Left lobe of liver (tissue), 2 donors: ENCODE measurements around the gene TNRC18. TPM values are rescaled to one million over a fixed set of nuclear protein-coding genes. Genes with fewer than 3 reads are reported as not detected.

ENCODE experiments used
- ATAC-seq: fragments of 200-7000 bp; cut with Tn5 transposase; one replicate; pipeline ENCODE4 v1.9.1; 2020; ENCODE audit warnings: mild to moderate bottlenecking, moderate library complexity
- DNase-seq: peaks from one replicate; pipeline ENCODE4 v3.0.0-alpha.2; 2020; ENCODE audit warnings: low spot score
- total RNA-seq: library from RNA; stranded (reverse); gene quantifications from one replicate; pipeline ENCODE4 v1.2.1, GENCODE V29; 2021
- donor health status: DM: no; HTN: no; CAD: no; lungs with moderate emphysema.
- donor health status: DM: no; HTN: yes; CAD: no.

TNRC18 gene
- total RNA-seq, 1 donor from 2014 or later: 35.4 TPM

- no peak for DNase-seq
- ATAC-seq: no peak
These were observed 29.4 kb upstream of the TNRC18 start for GRCh38 chr7:5452937-5453540.

GRCh38 chr7:5452470-5452899 is 28.9 kb upstream of the TNRC18 start:
- no peak for DNase-seq

GRCh38 chr7:5451391-5451790 is 27.8 kb upstream of the TNRC18 start:
- DNase-seq: no peak
- ATAC-seq: peak; percentile 7

More at GRCh38 chr7:5452470-5452899, 28.9 kb upstream of the TNRC18 start:
- no peak for ATAC-seq

DNA sequence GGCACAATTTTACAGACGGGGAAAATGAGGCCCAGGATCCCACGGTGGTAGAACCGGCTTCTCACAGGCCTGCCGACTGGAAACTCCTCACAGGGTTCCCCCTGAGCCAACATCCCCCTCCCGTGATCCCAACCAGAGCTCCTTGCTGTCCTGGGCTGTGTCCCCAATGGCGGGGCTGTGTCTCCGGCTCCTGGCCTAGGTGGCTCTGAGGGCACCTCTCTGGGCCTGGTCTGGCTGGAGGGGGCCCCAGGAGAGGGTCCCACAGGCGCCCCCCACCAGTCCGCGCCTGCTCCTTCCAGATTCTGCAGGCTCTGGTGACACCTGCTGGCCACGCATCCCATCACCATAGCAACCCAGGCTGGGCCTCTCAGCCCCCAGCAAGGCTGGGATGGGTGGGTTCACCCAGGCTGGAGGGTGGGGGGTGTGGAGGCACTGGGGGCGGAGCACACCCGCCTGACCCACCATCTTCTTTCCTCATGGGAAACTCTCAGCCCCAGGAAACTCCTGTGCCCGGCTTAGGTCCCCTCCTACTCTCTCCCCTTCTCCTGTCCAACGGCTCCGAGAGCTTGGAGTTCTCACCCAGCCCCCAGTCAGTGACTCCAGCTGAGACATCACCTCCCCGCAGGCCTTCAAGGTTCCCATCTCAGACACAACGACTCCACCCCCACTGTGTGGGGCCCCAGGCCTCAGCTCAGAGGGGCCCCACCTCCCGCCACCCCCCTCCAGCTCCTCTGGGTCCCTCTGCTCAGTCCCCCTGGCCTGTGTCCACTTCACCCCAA is 27.1 kb upstream of the TNRC18 start:
- ATAC-seq (peak; percentile 82), DNase-seq (peak; percentile 61)

DNA sequence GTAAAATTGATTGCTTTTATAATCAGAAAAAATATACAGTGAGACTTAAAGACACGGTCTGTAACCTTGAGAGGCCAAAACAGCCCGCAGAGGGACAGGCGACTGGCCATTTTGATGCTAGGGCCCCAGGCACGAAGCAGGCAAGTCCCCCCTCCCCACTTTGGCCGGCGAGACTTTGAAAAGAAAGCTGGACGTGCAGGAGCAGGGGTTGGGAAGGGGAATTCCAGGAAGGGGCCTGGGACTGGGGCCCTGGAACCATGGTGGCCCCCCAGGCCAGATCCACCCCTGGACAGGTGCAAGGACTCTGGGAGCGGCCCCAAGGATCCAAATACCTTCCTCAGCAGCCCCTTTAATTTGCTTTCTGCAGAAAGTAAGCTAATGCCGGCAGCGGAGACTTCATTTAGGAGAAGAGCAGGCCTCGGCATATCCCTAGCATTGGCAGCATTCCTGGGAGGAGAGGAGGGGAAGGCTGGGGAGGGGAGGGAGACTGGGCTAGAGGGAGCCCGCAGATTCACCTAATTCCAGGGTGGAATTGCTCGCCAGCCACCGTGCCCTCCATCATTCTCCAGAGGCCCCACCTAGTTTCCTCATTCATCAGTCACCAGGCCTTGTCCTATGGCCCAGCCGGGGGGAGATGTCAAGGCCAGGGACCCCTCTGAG is 24.9 kb upstream of the TNRC18 start:
- DNase-seq (no peak), ATAC-seq (no peak)

GRCh38 chr7:5445981-5446594 is 22.5 kb upstream of the TNRC18 start:
- ATAC-seq: peak; percentile 60

GRCh38 chr7:5443678-5444077 is 20.0 kb upstream of the TNRC18 start:
- no peak for ATAC-seq
- no peak for DNase-seq

More at GRCh38 chr7:5445981-5446594, 22.5 kb upstream of the TNRC18 start:
- DNase-seq: no peak

GRCh38 chr7:5442757-5443305 is 19.2 kb upstream of the TNRC18 start:
- no peak for DNase-seq
- no peak for ATAC-seq

DNA sequence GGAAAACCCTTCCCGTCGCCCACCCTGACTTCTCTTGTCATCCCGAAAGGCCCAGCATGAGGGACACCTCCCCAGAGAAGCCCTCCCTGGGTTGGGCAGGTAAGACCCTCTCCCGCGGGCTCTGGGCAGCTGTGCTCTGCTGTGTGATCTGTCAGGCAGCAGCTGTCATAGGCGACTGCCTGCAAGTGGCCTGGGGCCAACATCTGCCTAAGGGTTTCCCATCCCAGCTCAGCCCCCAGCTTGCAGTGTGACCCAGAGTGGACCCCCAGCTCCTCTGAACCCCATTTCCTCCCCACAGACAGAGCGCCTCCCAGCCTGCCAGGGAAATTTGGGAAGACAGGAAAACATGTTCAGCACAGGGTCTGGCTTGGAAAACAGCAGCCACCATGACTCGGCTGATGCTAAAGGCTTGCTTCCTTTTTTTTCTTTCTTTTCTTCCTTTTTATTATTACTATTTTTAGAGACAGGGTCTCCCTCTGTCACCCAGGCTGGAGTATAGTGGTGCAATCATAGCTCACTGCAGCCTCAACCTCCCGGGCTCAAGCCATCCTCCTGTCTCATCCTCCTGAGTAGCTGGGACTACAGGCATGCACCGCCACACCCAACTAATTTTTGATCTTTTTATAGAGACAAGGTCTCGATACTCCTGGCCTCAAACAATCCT is 18.3 kb upstream of the TNRC18 start:
- peak; percentile 6 for ATAC-seq

GRCh38 chr7:5439572-5440496 is 16.2 kb upstream of the TNRC18 start:
- ATAC-seq (no peak), DNase-seq (no peak)

More for the DNA sequence above, 18.3 kb upstream of the TNRC18 start:
- no peak for DNase-seq

GRCh38 chr7:5439209-5439571 is 15.6 kb upstream of the TNRC18 start:
- ATAC-seq (no peak), DNase-seq (no peak)

- no peak for DNase-seq
- no peak for ATAC-seq
These were observed 14.4 kb upstream of the TNRC18 start for GRCh38 chr7:5437987-5438386.

- ATAC-seq (no peak), DNase-seq (no peak)
These were observed 13.8 kb upstream of the TNRC18 start for GRCh38 chr7:5437348-5437892.

DNA sequence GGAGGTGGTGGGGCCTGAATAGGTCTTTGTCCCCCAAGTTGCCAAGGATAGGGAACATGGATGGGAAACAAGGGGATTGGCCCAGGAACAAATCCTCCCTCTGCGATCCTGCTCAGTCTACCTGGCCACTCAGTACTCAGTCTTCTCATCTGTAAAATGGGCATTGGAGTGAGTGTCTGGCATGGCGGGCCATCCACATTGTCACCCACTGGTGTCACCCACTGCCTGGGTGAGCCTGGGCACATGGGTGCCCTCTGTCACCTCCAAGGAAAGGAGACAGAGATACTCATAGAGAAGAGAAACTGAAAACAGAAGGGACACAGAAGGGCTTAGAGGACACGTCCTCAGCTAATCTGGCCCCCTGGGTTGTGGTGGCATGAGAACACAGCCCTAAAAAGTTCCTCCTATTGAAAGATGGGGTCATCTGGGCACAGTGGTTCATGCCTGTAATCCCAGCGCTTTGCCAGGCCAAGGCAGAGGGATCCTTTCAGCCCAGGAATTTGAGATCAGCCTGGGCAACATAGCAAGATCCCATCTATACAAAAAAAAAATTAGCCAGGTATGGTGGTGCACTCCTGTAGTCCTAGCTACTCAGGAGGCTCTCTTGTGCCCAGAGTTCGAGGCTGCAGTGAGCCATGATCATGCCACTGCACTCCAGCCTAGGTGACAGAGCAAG is 12.5 kb upstream of the TNRC18 start:
- DNase-seq (no peak), ATAC-seq (no peak)

- ATAC-seq: no peak
These were observed 11.8 kb upstream of the TNRC18 start for GRCh38 chr7:5435291-5436002.

GRCh38 chr7:5433181-5433580 is 9.5 kb upstream of the TNRC18 start:
- ATAC-seq (peak; percentile 57), DNase-seq (peak; percentile 85)

More at GRCh38 chr7:5435291-5436002, 11.8 kb upstream of the TNRC18 start:
- no peak for DNase-seq

DNA sequence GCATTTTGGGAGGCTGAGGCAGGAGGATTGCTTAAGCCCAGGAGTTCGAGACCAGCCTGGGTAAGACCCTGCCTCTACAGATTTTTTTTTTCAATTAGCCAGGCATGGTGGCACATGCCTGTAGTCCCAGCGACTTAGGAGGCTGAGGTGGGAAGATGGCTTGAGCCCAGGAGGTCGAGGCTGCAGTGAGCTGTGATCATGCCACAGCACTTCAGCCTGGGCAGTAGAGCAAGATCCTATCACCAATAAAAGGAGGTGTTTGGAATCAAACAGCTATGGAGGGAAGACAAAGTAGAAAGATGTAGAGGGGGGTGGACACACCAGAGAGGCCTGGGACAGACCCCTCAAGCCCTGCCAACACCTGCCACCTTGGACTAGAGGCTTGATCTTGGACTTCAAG is 9.1 kb upstream of the TNRC18 start:
- DNase-seq: no peak
- no peak for ATAC-seq

DNA sequence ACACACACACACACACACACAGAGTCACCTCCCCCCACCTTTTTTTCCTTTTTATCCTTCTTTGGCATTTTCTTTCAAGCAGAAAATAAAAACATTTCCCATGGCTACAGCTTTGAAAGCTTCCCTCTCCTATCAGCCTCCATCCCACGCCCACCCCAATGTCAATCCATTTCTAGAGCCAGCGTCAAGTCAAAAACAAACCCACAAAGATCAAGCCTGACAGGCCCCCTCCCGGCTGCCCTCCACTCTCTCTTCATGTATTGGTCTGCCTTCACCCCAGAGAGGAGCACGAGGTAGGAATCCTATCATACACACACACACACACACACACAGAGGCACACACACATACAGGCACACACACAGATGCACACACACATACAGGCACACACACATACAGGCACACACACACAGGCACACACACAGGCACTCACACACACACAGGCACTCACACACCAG is 8.0 kb upstream of the TNRC18 start:
- DNase-seq (no peak), ATAC-seq (no peak)
